ENCODE data around the gene ERN2. TPM values are rescaled to one million over a fixed set of nuclear protein-coding genes. Genes with fewer than 3 reads are reported as not detected.

ERN2 gene
- total RNA-seq, 2 donors from 2014 or later: 0.99 to 5.2 TPM

GRCh38 chr16:23689442-23690187 is 23.4 kb downstream of the ERN2 start:
- 94 to 98% methylated on average over 22 to 36 of the region's 36 CpGs for WGBS, 2 donors
- Histone ChIP-seq H3K4me3 (no peak overlapping the region), H3K27me3 (no peaks in the 10 kb centered on the region), H3K36me3 (replicated peaks in 1 of 2; ENCODE audit: insufficient read depth in 1 of 2, low read depth in 2 of 2) (peaks cover 8 to 11% of the 10 kb centered on the region in 2 donors), H3K9me3 (no peaks in the 10 kb centered on the region), H3K27ac (no peak overlapping the region), H3K4me1 (no peaks in the 10 kb centered on the region)
- DNase-seq (no peak), ATAC-seq (no peak)
- no peak for TF ChIP-seq POLR2A (IDR thresholded peaks at IDR 0.05)
- TF ChIP-seq, protein P1, sequence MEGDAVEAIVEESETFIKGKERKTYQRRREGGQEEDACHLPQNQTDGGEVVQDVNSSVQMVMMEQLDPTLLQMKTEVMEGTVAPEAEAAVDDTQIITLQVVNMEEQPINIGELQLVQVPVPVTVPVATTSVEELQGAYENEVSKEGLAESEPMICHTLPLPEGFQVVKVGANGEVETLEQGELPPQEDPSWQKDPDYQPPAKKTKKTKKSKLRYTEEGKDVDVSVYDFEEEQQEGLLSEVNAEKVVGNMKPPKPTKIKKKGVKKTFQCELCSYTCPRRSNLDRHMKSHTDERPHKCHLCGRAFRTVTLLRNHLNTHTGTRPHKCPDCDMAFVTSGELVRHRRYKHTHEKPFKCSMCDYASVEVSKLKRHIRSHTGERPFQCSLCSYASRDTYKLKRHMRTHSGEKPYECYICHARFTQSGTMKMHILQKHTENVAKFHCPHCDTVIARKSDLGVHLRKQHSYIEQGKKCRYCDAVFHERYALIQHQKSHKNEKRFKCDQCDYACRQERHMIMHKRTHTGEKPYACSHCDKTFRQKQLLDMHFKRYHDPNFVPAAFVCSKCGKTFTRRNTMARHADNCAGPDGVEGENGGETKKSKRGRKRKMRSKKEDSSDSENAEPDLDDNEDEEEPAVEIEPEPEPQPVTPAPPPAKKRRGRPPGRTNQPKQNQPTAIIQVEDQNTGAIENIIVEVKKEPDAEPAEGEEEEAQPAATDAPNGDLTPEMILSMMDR (IDR thresholded peaks at IDR 0.05): no peak
- intact Hi-C loops (cut with DNase I): no loop called here

GRCh38 chr16:23687034-23687808 is 25.8 kb downstream of the ERN2 start:
- H3K4me1 ChIP-seq: no peaks in the 10 kb centered on the region
- H3K27ac ChIP-seq: no peak overlapping the region
- WGBS, 2 donors: 93 to 94% methylated on average over 12 to 16 of the region's 16 CpGs
- ATAC-seq: no peak
- intact Hi-C loops (cut with DNase I): no loop called here
- H3K4me3 ChIP-seq: no peak overlapping the region
- H3K9me3 ChIP-seq: no peaks in the 10 kb centered on the region
- no peaks in the 10 kb centered on the region for H3K27me3 ChIP-seq
- no peak for DNase-seq
- peaks cover 8 to 11% of the 10 kb centered on the region in 2 donors for H3K36me3 ChIP-seq (replicated peaks in 1 of 2; ENCODE audit: insufficient read depth in 1 of 2, low read depth in 2 of 2)
- TF ChIP-seq, protein P1 (IDR thresholded peaks at IDR 0.05): no peak
- TF ChIP-seq POLR2A (IDR thresholded peaks at IDR 0.05): no peak

GRCh38 chr16:23683487-23683886 is 29.5 kb downstream of the ERN2 start:
- 89 to 96% methylated on average over 3 of the region's 3 CpGs for WGBS, 2 donors
- no peaks in the 10 kb centered on the region for H3K9me3 ChIP-seq
- ATAC-seq (no peak), DNase-seq (no peak)
- no peaks in the 10 kb centered on the region for H3K27me3 ChIP-seq
- intact Hi-C loops (cut with DNase I): no loop called here
- H3K4me1 ChIP-seq: peaks cover 8% of the 10 kb centered on the region
- H3K27ac ChIP-seq: no peak overlapping the region
- TF ChIP-seq, protein P1 (IDR thresholded peaks at IDR 0.05): no peak
- no peak for TF ChIP-seq POLR2A (IDR thresholded peaks at IDR 0.05)
- peaks cover 0 to 4% of the 10 kb centered on the region in 2 donors for H3K36me3 ChIP-seq (replicated peaks in 1 of 2; ENCODE audit: insufficient read depth in 1 of 2, low read depth in 2 of 2)
- no peak overlapping the region for H3K4me3 ChIP-seq

- no peak for ATAC-seq
- no peak for TF ChIP-seq POLR2A (IDR thresholded peaks at IDR 0.05)
- TF ChIP-seq, protein P1 (IDR thresholded peaks at IDR 0.05): no peak
- no peak overlapping the region for H3K27ac ChIP-seq
- no peaks in the 10 kb centered on the region for H3K36me3 ChIP-seq (replicated peaks in 1 of 2; ENCODE audit: insufficient read depth in 1 of 2, low read depth in 2 of 2)
- peaks cover 20% of the 10 kb centered on the region for H3K4me1 ChIP-seq
- no peaks in the 10 kb centered on the region for H3K9me3 ChIP-seq
- no peak for DNase-seq
- no peaks in the 10 kb centered on the region for H3K27me3 ChIP-seq
- WGBS, 2 donors: 75 to 97% methylated on average over 1 of the region's 1 CpG
- no peak overlapping the region for H3K4me3 ChIP-seq
- intact Hi-C loops (cut with DNase I): no loop called here
Measured at GRCh38 chr16:23682181-23682580, 30.8 kb downstream of the ERN2 start.

Measured in body of pancreas (tissue), 4 donors.